Testis (tissue), 3 donors: Measurements from ENCODE around the gene TNN. TPM values are rescaled to one million over a fixed set of nuclear protein-coding genes. Genes with fewer than 3 reads are reported as not detected.

ENCODE experiments used
- DNase-seq: peaks from one replicate; pipeline ENCODE4 v3.0.0-alpha.2; 2019
- H3K27ac ChIP-seq, 2 donors: fragments of 200-600 bp; sonication (generic); one replicate each; pipeline ENCODE4 v1.5.1; 2019
- H3K27me3 ChIP-seq: fragments of 200-600 bp; sonication (generic); one replicate; pipeline ENCODE4 v1.5.1; 2019
- H3K36me3 ChIP-seq: fragments of 200-600 bp; sonication (generic); one replicate; pipeline ENCODE4 v1.5.1; 2017; ENCODE audit warnings: low read depth; ENCODE audit errors: missing control alignments
- H3K4me1 ChIP-seq: fragments of 200-600 bp; sonication (generic); one replicate; pipeline ENCODE4 v1.5.1; 2019
- H3K4me3 ChIP-seq, 2 donors: fragments of 200-600 bp; sonication (generic); one replicate each; pipeline ENCODE4 v1.5.1; 2017 to 2019
- H3K9me3 ChIP-seq: fragments of 200-600 bp; sonication (generic); one replicate; pipeline ENCODE4 v1.5.1; 2017
- POLR2A ChIP-seq: fragments of 450-650 bp; IDR thresholded peaks from one replicate; pipeline ENCODE4 v1.6.1; 2017; ENCODE audit warnings: antibody characterized with exemption, mild to moderate bottlenecking, moderate library complexity
- WGBS, 2 donors: methylation state at CpG; one replicate each; pipeline ENCODE4 v1.1.5; 2018; 5-methylcytosine and 5-hydroxymethylcytosine counted together
- intact Hi-C: fragments of 100-400 bp; cut with DNase I; formaldehyde crosslinking; loops from one replicate; pipeline ENCODE4 v1.15.1; 2023; ENCODE audit warnings: low total_unique reads
- polyA plus RNA-seq: library from polyadenylated mRNA; stranded (reverse); fragments of 350-450 nt; fragmentation: Illumina TruSeq; extraction: RNeasy Lipid Tissue Mini Kit (QIAGEN cat#74804); gene quantifications from one replicate; pipeline ENCODE4 v1.2.3, GENCODE V29; 2014; ENCODE audit warnings: low read depth, low replicate concordance; ENCODE audit not compliant: insufficient read depth
- total RNA-seq, 2 donors: library from RNA; depleted of rRNA; stranded (reverse); fragments of >200 nt; gene quantifications; one replicate each; pipeline ENCODE4 v1.2.3, GENCODE V29; 2016
- TF ChIP-seq, protein P1 (sequence below), 3 experiments: fragments of 450-650 bp in 2 of 3; fragments of 200-600 bp in 1 of 3; sonication (generic) in 1 of 3; IDR thresholded peaks; one replicate each; pipeline ENCODE4 v1.5.1; 2016 to 2019; ENCODE audit warnings: antibody characterized with exemption in 3 of 3, mild to moderate bottlenecking in 2 of 3, moderate library complexity in 1 of 3

Gene TNN
- total and polyA plus RNA-seq, 3 donors from 2014 or later: 0.16 to 0.37 (median 0.22) TPM

DNA sequence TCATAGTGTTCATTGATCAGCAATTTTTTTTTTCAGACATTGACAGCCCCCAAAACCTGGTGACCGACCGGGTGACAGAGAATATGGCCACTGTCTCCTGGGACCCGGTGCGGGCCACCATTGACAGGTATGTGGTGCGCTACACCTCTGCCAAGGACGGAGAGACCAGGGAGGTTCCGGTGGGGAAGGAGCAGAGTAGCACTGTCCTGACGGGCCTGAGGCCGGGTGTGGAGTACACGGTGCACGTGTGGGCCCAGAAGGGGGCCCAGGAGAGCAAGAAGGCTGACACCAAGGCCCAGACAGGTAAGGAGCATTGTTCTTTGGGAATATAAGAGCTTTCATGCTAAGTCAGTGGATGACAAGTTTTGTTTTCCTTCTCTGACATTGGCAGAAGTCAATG lies 49.3 kb downstream of the TNN start:
- 80 to 85% methylated on average over 11 of the region's 11 CpGs for WGBS, 2 donors
- no peaks in the 10 kb centered on the region for H3K4me1 ChIP-seq
- DNase-seq: no peak
- no peak overlapping the region for H3K27ac ChIP-seq
- TF ChIP-seq POLR2A: no peak
- TF ChIP-seq, protein P1, sequence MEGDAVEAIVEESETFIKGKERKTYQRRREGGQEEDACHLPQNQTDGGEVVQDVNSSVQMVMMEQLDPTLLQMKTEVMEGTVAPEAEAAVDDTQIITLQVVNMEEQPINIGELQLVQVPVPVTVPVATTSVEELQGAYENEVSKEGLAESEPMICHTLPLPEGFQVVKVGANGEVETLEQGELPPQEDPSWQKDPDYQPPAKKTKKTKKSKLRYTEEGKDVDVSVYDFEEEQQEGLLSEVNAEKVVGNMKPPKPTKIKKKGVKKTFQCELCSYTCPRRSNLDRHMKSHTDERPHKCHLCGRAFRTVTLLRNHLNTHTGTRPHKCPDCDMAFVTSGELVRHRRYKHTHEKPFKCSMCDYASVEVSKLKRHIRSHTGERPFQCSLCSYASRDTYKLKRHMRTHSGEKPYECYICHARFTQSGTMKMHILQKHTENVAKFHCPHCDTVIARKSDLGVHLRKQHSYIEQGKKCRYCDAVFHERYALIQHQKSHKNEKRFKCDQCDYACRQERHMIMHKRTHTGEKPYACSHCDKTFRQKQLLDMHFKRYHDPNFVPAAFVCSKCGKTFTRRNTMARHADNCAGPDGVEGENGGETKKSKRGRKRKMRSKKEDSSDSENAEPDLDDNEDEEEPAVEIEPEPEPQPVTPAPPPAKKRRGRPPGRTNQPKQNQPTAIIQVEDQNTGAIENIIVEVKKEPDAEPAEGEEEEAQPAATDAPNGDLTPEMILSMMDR (IDR thresholded peaks at IDR 0.05): no peak
- intact Hi-C loops: no loop called here
- H3K27me3 ChIP-seq: no peaks in the 10 kb centered on the region
- no peaks in the 10 kb centered on the region for H3K36me3 ChIP-seq
- H3K9me3 ChIP-seq: no peaks in the 10 kb centered on the region
- no peak overlapping the region for H3K4me3 ChIP-seq

DNA sequence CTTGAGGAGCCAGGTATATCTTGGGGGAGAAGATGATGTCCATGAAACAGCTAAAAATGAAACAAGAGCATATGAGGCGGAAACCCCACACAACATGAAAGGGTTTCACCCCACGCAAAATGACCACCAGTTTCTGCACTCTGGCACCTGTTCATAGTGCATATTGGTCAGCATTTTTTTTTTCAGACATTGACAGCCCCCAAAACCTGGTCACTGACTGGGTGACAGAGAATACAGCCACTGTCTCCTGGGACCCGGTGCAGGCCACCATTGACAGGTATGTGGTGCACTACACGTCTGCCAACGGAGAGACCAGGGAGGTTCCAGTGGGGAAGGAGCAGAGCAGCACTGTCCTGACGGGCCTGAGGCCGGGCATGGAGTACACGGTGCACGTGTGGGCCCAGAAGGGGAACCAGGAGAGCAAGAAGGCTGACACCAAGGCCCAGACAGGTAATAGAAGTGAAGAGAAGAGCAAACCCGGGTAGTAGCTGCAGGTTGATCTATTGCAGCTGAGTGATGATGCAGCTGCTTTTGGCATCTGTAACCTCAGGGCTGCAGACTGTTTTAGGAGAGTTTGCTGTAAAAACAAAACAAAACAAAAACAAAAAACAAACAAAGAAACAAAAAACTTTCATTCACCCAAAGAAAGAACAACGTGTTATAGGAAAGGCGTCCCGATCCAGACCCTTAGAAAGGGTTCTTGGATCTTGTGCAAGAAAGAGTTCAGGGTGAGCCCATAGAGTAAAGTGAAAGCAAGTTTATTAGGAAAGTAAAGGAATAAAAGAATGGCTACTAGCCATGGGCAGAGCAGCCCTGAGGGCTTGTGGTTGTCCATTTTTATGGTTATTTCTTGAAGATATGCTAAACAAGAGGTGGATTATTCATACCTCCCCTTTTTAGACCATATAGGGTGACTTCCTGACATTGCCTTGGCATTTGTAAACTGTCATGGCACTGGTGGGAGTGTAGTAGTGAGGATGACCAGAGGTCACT lies 51.0 kb downstream of the TNN start:
- no peaks in the 10 kb centered on the region for H3K4me1 ChIP-seq
- WGBS, 2 donors: 60 to 65% methylated on average over 13 of the region's 13 CpGs

DNA sequence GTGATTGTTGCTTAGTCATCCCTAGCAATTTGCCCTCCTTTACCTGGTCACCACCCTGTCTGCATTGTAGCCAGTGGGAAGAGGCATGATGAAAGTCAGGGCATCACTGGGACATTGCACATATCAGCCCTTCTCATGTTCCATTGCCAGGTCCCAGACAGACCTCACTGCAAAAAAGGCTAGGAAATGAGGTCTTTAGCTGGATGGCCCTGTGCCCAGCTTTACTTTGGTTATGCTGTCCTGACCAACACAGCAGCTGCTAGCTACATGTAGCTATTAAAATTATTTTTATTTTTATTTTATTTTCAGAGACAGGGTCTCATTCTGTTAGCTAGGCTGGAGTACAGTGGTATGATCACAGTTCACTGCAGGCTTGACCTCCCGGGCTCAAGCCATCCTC lies 52.9 kb downstream of the TNN start:
- H3K36me3 ChIP-seq: no peaks in the 10 kb centered on the region
- no peaks in the 10 kb centered on the region for H3K27me3 ChIP-seq
- H3K4me1 ChIP-seq: no peaks in the 10 kb centered on the region
- H3K27ac ChIP-seq: no peak overlapping the region
- 81 to 83% methylated on average over 1 of the region's 1 CpG for WGBS, 2 donors
- intact Hi-C loops: no loop called here
- no peak overlapping the region for H3K4me3 ChIP-seq
- H3K9me3 ChIP-seq: no peaks in the 10 kb centered on the region
- DNase-seq: no peak
- TF ChIP-seq, protein P1 (IDR thresholded peaks at IDR 0.05): no peak
- TF ChIP-seq POLR2A: no peak

More for the DNA sequence above, 51.0 kb downstream of the TNN start:
- no peaks in the 10 kb centered on the region for H3K9me3 ChIP-seq
- DNase-seq: no peak
- no peaks in the 10 kb centered on the region for H3K36me3 ChIP-seq
- H3K4me3 ChIP-seq: no peak overlapping the region
- no peak overlapping the region for H3K27ac ChIP-seq
- no peaks in the 10 kb centered on the region for H3K27me3 ChIP-seq
- TF ChIP-seq, protein P1 (IDR thresholded peaks at IDR 0.05): no peak
- no peak for TF ChIP-seq POLR2A
- intact Hi-C loops: no loop called here

DNA sequence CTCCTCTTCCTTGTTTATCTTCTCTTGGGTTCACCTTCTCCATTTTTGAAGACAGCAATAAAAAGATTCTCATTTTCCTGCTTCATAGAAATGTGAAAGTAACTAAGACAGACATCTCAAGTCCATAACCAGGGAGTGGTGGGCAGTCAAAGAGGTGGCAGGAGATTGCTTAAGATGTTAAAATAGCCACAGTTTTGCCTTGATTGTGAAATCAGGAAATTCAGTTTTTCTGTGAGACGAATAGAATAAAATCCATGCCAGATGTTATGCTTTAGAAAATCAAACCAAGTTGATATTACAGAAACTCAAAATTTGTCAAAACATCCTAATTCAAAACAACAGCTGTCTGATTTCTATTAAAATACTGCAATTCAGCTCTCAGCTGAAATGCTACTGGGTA lies 57.2 kb downstream of the TNN start:
- H3K27me3 ChIP-seq: no peaks in the 10 kb centered on the region
- DNase-seq: no peak
- intact Hi-C loops: no loop called here
- no peaks in the 10 kb centered on the region for H3K36me3 ChIP-seq
- no peak overlapping the region for H3K27ac ChIP-seq
- no peaks in the 10 kb centered on the region for H3K9me3 ChIP-seq
- peaks cover 2% of the 10 kb centered on the region for H3K4me1 ChIP-seq
- no peak overlapping the region for H3K4me3 ChIP-seq
- WGBS, 2 donors: 61 to 68% methylated on average over 1 of the region's 1 CpG
- TF ChIP-seq, protein P1 (IDR thresholded peaks at IDR 0.05): no peak
- TF ChIP-seq POLR2A: no peak
